Dedifferentiated amniotic fluid mesenchymal stem cell (primary cell): ENCODE data around the gene ZBTB22.
"Not testable (repeated sequence)": the region's sequence is repeated elsewhere in the genome, so short reads cannot be mapped to it uniquely, and the experiment has no call there.

Experiments used
- DNase-seq: peaks from one replicate; pipeline ENCODE4 v3.0.0-alpha.2; 2016; ENCODE audit errors: extremely low spot score

ZBTB22 gene

GRCh38 chr6:33299237-33299944 lies 18.2 kb downstream of the ZBTB22 start:
- DNase-seq, result peak; percentile 93

- DNase-seq, result peak; percentile 22
Measured at GRCh38 chr6:33298773-33299236, 18.7 kb downstream of the ZBTB22 start, which contains the start of gene RGL2. TSS of gene RGL2 (minus strand) at chr6:33298942. CDS start at chr6:33298610, 332 bp downstream.

GRCh38 chr6:33297956-33298772 lies 19.4 kb downstream of the ZBTB22 start:
- peak; percentile 68 for DNase-seq

GRCh38 chr6:33297406-33297955 lies 20.1 kb downstream of the ZBTB22 start:
- DNase-seq, result no peak

GRCh38 chr6:33296797-33297405 lies 20.6 kb downstream of the ZBTB22 start:
- no peak for DNase-seq

GRCh38 chr6:33295621-33296369 lies 21.7 kb downstream of the ZBTB22 start:
- no peak for DNase-seq

GRCh38 chr6:33294086-33294823 lies 23.3 kb downstream of the ZBTB22 start:
- no peak for DNase-seq

- no peak for DNase-seq
Measured at GRCh38 chr6:33292996-33293682, 24.4 kb downstream of the ZBTB22 start.

GRCh38 chr6:33290459-33290858 lies 27.1 kb downstream of the ZBTB22 start:
- DNase-seq, result no peak

- no peak for DNase-seq
Measured at GRCh38 chr6:33289784-33290315, 27.7 kb downstream of the ZBTB22 start.

GRCh38 chr6:33288921-33289783 lies 28.4 kb downstream of the ZBTB22 start, which contains the start of the genes PFDN6 and WDR46:
TSS of gene PFDN6 (plus strand) at chr6:33289601. CDS start at chr6:33289857, 256 bp downstream.
TSS of gene WDR46 (minus strand) at chr6:33289239. CDS start at chr6:33289170, 69 bp downstream.
- peak; percentile 95 for DNase-seq

- DNase-seq, result no peak
Measured at GRCh38 chr6:33288141-33288920, 29.2 kb downstream of the ZBTB22 start.

- no peak for DNase-seq
Measured at GRCh38 chr6:33286946-33287914, 30.3 kb downstream of the ZBTB22 start.

GRCh38 chr6:33285214-33285613 lies 32.3 kb downstream of the ZBTB22 start:
- DNase-seq, result not testable (repeated sequence)

GRCh38 chr6:33280539-33280938 lies 37.0 kb downstream of the ZBTB22 start:
- DNase-seq, result no peak

GRCh38 chr6:33279971-33280511 lies 37.5 kb downstream of the ZBTB22 start:
- DNase-seq, result no peak
